Lower leg skin (tissue), 3 donors: Measurements from ENCODE around the gene FCSK.

ENCODE experiments used
- POLR2A ChIP-seq, 2 donors: fragments of 450-650 bp; IDR thresholded peaks; one replicate each; pipeline ENCODE4 v1.6.1; 2016 to 2017; ENCODE audit warnings: antibody characterized with exemption in 2 of 2, mild to moderate bottlenecking in 1 of 2, moderate library complexity in 1 of 2
- TF ChIP-seq, protein P1 (sequence below), 3 donors: fragments of 450-650 bp; IDR thresholded peaks; one replicate each; pipeline ENCODE4 v1.5.1; 2016; ENCODE audit warnings: antibody characterized with exemption in 3 of 3, mild to moderate bottlenecking in 3 of 3, moderate library complexity in 2 of 3

DNA sequence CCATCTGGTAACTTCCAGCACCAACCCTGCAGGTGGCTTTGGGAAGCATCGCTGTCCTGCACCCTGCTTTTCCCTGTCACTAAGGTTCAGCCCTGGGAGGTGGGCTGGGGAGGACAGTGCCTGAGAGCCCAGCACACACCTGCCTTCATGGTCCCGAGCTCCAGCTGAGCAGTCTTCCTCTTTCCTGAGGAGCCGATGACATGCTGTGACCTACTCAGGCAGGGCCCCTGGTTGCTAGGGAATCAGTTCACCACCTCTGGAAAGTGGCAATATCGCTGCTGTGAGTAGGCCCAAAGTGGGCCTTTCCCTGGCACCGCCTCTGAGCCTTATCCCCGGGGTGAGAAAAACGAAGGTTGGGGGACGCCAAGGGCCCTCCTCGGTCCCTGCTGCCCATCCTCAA, 33.4 kb upstream of the FCSK start:
- TF ChIP-seq, protein P1, sequence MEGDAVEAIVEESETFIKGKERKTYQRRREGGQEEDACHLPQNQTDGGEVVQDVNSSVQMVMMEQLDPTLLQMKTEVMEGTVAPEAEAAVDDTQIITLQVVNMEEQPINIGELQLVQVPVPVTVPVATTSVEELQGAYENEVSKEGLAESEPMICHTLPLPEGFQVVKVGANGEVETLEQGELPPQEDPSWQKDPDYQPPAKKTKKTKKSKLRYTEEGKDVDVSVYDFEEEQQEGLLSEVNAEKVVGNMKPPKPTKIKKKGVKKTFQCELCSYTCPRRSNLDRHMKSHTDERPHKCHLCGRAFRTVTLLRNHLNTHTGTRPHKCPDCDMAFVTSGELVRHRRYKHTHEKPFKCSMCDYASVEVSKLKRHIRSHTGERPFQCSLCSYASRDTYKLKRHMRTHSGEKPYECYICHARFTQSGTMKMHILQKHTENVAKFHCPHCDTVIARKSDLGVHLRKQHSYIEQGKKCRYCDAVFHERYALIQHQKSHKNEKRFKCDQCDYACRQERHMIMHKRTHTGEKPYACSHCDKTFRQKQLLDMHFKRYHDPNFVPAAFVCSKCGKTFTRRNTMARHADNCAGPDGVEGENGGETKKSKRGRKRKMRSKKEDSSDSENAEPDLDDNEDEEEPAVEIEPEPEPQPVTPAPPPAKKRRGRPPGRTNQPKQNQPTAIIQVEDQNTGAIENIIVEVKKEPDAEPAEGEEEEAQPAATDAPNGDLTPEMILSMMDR (IDR thresholded peaks at IDR 0.05) = no peak
- TF ChIP-seq POLR2A (IDR thresholded peaks at IDR 0.05) = no peak
